Tibial nerve (tissue), 4 donors: ENCODE measurements around the gene NSG2.

Experiments
- EP300 ChIP-seq, 2 donors: sonication (generic); formaldehyde crosslinking; IDR thresholded peaks; one replicate each; pipeline ENCODE4 v1.6.1; 2017; ENCODE audit warnings: antibody characterized with exemption in 2 of 2, mild to moderate bottlenecking in 1 of 2
- POLR2A ChIP-seq, 2 donors: fragments of 450-650 bp; IDR thresholded peaks; one replicate each; pipeline ENCODE4 v1.6.1; 2017; ENCODE audit warnings: antibody characterized with exemption in 2 of 2, mild to moderate bottlenecking in 2 of 2, moderate library complexity in 2 of 2
- TF ChIP-seq, protein P1 (sequence below), 5 experiments: fragments of 200-600 bp in 3 of 5; fragments of 450-650 bp in 2 of 5; sonication (generic) in 3 of 5; IDR thresholded peaks; one replicate each; pipeline ENCODE4 v1.5.1; 2016 to 2019; ENCODE audit warnings: antibody characterized with exemption in 5 of 5, mild to moderate bottlenecking in 3 of 5, moderate library complexity in 2 of 5

DNA sequence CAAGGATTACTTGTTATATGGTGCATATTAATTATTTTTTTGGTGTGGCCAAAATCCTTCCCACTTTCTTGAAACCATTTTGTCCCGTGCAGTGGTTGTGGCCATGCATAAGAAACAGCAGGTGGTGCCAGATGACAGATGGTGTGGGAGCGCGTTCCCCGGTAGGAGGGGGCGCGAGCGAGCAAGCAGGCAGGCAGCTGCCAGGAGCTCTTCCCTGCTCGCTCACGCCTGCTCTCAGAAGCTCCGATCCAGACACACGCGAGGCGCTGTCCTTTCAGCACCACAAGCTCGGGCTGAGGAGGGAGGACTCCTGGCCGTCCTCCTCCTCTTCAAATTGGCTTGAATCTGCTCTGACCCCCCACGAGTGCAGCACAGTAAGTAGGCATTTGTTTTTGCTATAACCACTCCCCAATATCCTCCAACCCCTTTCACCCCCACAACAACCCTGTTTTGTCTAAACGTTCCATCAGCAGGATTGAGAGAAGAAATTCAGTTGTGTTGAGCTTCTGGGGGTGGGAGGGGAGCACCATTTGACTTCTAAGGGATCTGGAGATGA, at the start of gene NSG2:
- no peak for TF ChIP-seq POLR2A (IDR thresholded peaks at IDR 0.05)
- TF ChIP-seq, protein P1, sequence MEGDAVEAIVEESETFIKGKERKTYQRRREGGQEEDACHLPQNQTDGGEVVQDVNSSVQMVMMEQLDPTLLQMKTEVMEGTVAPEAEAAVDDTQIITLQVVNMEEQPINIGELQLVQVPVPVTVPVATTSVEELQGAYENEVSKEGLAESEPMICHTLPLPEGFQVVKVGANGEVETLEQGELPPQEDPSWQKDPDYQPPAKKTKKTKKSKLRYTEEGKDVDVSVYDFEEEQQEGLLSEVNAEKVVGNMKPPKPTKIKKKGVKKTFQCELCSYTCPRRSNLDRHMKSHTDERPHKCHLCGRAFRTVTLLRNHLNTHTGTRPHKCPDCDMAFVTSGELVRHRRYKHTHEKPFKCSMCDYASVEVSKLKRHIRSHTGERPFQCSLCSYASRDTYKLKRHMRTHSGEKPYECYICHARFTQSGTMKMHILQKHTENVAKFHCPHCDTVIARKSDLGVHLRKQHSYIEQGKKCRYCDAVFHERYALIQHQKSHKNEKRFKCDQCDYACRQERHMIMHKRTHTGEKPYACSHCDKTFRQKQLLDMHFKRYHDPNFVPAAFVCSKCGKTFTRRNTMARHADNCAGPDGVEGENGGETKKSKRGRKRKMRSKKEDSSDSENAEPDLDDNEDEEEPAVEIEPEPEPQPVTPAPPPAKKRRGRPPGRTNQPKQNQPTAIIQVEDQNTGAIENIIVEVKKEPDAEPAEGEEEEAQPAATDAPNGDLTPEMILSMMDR (IDR thresholded peaks at IDR 0.05), result peak in 4 of 5 experiments; percentile 30 to 53 (median 40)
- no peak for TF ChIP-seq EP300 (IDR thresholded peaks at IDR 0.05)
